Prostate gland (tissue), 2 donors: Measurements from ENCODE around the gene NID2. TPM values are rescaled to one million over a fixed set of nuclear protein-coding genes. Genes with fewer than 3 reads are reported as not detected.
A peak's percentile ranks its signal among the peaks of the same experiment; 100 is the strongest.

Experiments used
- DNase-seq: peaks from one replicate; pipeline ENCODE4 v3.0.0-alpha.2; 2019; ENCODE audit warnings: low spot score
- H3K27ac ChIP-seq, 2 donors: fragments of 200-600 bp; sonication (generic); 2 replicates each; pipeline ENCODE4 v1.5.1; 2017 to 2019
- H3K27me3 ChIP-seq: fragments of 200-600 bp; sonication (generic); replicated peaks from 2 replicates; pipeline ENCODE4 v1.5.1; 2019; ENCODE audit not compliant: insufficient read depth
- H3K36me3 ChIP-seq, 2 donors: fragments of 200-600 bp; sonication (generic); 1 replicate in 1 of 2; 2 replicates in 1 of 2; pipeline versions ENCODE4 v1.5.1 to v1.8.1; 2017 to 2019
- H3K4me1 ChIP-seq: fragments of 200-600 bp; sonication (generic); replicated peaks from 2 replicates; pipeline ENCODE4 v1.5.1; 2019
- H3K4me3 ChIP-seq, 2 donors: fragments of 200-600 bp; sonication (generic); 2 replicates each; pipeline ENCODE4 v1.5.1; 2017 to 2019
- H3K9me3 ChIP-seq: fragments of 200-600 bp; sonication (generic); 2 replicates; pipeline ENCODE4 v1.5.1; 2017
- CTCF ChIP-seq, 4 experiments: fragments of 200-600 bp in 2 of 4; fragments of 450-650 bp in 2 of 4; sonication (generic) in 2 of 4; IDR thresholded peaks; 1 replicate in 3 of 4; 2 replicates in 1 of 4; pipeline ENCODE4 v1.5.1; 2016 to 2019; ENCODE audit warnings: antibody characterized with exemption in 4 of 4, mild to moderate bottlenecking in 2 of 4, moderate library complexity in 2 of 4
- POLR2A ChIP-seq: fragments of 450-650 bp; IDR thresholded peaks from one replicate; pipeline ENCODE4 v1.6.1; 2016; ENCODE audit warnings: antibody characterized with exemption, mild to moderate bottlenecking
- POLR2AphosphoS5 ChIP-seq: sonication (generic); formaldehyde crosslinking; IDR thresholded peaks from one replicate; pipeline ENCODE4 v1.6.1; 2017; ENCODE audit warnings: antibody characterized with exemption
- WGBS: methylation state at CpG from one replicate; pipeline ENCODE4 v1.1.5; 2018; 5-methylcytosine and 5-hydroxymethylcytosine counted together
- intact Hi-C: fragments of 100-400 bp; cut with DNase I; formaldehyde crosslinking; loops from one replicate; pipeline ENCODE4 v1.14.2; 2022
- total RNA-seq, 2 donors: library from RNA; depleted of rRNA; stranded (reverse); fragments of >200 nt; gene quantifications; one replicate each; pipeline ENCODE4 v1.1.0, GENCODE V29; 2016

NID2 gene
- total RNA-seq, 2 donors from 2014 or later, result 6.9 to 17.2 TPM

- TF ChIP-seq CTCF (IDR thresholded peaks at IDR 0.05) (no peak), POLR2AphosphoS5 (no peak), POLR2A (no peak)
- no peaks in the 10 kb centered on the region for H3K4me1 ChIP-seq
- peak overlapping the region in 1 of 2 donors; percentile 37 for H3K27ac ChIP-seq
- H3K36me3 ChIP-seq, result peaks cover 0 to 5% of the 10 kb centered on the region in 2 donors
- no peak for DNase-seq
- H3K27me3 ChIP-seq, result no peaks in the 10 kb centered on the region
- H3K9me3 ChIP-seq, result no peaks in the 10 kb centered on the region
- intact Hi-C loops, result no loop called here
- H3K4me3 ChIP-seq, result no peak overlapping the region
- WGBS, result 95% methylated on average over 3 of the region's 3 CpGs
These were observed 62.5 kb downstream of the NID2 start for GRCh38 chr14:52006361-52006760.

- TF ChIP-seq CTCF (IDR thresholded peaks at IDR 0.05) (no peak), POLR2A (no peak), POLR2AphosphoS5 (peak; percentile 4)
- peak overlapping the region in 1 of 2 donors; percentile 37 for H3K27ac ChIP-seq
- DNase-seq, result no peak
- no peak overlapping the region for H3K4me3 ChIP-seq
- H3K27me3 ChIP-seq, result no peaks in the 10 kb centered on the region
- H3K4me1 ChIP-seq, result no peaks in the 10 kb centered on the region
- intact Hi-C loops, result no loop called here
- H3K9me3 ChIP-seq, result no peaks in the 10 kb centered on the region
- WGBS, result 54% methylated on average over 2 of the region's 2 CpGs
- H3K36me3 ChIP-seq, result no peaks in the 10 kb centered on the region
These were observed 63.2 kb downstream of the NID2 start for GRCh38 chr14:52005625-52006024.

- Histone ChIP-seq H3K27ac (peak overlapping the region; percentile 72 to 84), H3K36me3 (no peaks in the 10 kb centered on the region), H3K4me1 (no peaks in the 10 kb centered on the region), H3K4me3 (no peak overlapping the region), H3K27me3 (no peaks in the 10 kb centered on the region), H3K9me3 (no peaks in the 10 kb centered on the region)
- 22% methylated on average over 3 of the region's 3 CpGs for WGBS
- TF ChIP-seq CTCF (IDR thresholded peaks at IDR 0.05), result no peak
- TF ChIP-seq POLR2AphosphoS5, result peak; percentile 86
- no peak for DNase-seq
- intact Hi-C loops, result no loop called here
These were observed 65.5 kb downstream of the NID2 start for GRCh38 chr14:52003324-52003723.

GRCh38 chr14:52002542-52002941 lies 66.3 kb downstream of the NID2 start:
- intact Hi-C loops, result no loop called here
- DNase-seq, result no peak
- Histone ChIP-seq H3K4me1 (no peaks in the 10 kb centered on the region), H3K9me3 (no peaks in the 10 kb centered on the region), H3K4me3 (no peak overlapping the region), H3K27ac (peak overlapping the region; percentile 72 to 84), H3K36me3 (no peaks in the 10 kb centered on the region), H3K27me3 (no peaks in the 10 kb centered on the region)
- no peak for TF ChIP-seq CTCF (IDR thresholded peaks at IDR 0.05)
- TF ChIP-seq POLR2AphosphoS5, result no peak
- no peak for TF ChIP-seq POLR2A
- 77% methylated on average over 4 of the region's 4 CpGs for WGBS

GRCh38 chr14:52000696-52001095 lies 68.2 kb downstream of the NID2 start:
- Histone ChIP-seq H3K9me3 (no peaks in the 10 kb centered on the region), H3K27me3 (no peaks in the 10 kb centered on the region), H3K27ac (peak overlapping the region in 1 of 2 donors; percentile 84), H3K36me3 (no peaks in the 10 kb centered on the region), H3K4me3 (no peak overlapping the region), H3K4me1 (no peaks in the 10 kb centered on the region)
- TF ChIP-seq POLR2AphosphoS5, result no peak
- TF ChIP-seq CTCF (IDR thresholded peaks at IDR 0.05), result no peak
- no peak for TF ChIP-seq POLR2A
- DNase-seq, result no peak
- 73% methylated on average over 3 of the region's 3 CpGs for WGBS
- intact Hi-C loops, result no loop called here
